PC-3 (cell line): ENCODE data around the gene XBP1.

ENCODE experiments used
- CTCF ChIP-seq: fragments of 300-600 bp; sonication (generic); conservative IDR thresholded peaks from 2 replicates; pipeline ENCODE4 v1.5.1; 2017; ENCODE audit warnings: antibody characterized with exemption, low read depth, mild to moderate bottlenecking, low read length
- EZH2 ChIP-seq: fragments of 300-600 bp; sonication (generic); IDR thresholded peaks from one replicate; pipeline ENCODE4 v1.6.1; 2017; ENCODE audit warnings: antibody characterized with exemption, mild to moderate bottlenecking, low read length; ENCODE audit not compliant: unreplicated experiment

- TF ChIP-seq EZH2 (no peak), CTCF (no peak)
These were observed 30.1 kb upstream of the XBP1 start for GRCh38 chr22:28830441-28830840.
